Stimulated activated naive B cell treated with anti-CD40 and anti-IgM and Interleukin-4, amounts not matched to agents 10 μg/mL and 1 μg/mL and 100 μg/mL, for 72 hours (primary cell): Measurements from ENCODE around the gene NLGN1.

Source experiments
- ATAC-seq, 2 donors: fragments of 150-1000 bp; cut with Tn5 transposase; replicated peaks; 2 replicates each; pipeline ENCODE4 v1.10.0; 2021; ENCODE audit warnings: moderate library complexity in 1 of 2
- DNase-seq: peaks from one replicate; pipeline ENCODE4 v3.0.0; 2021
- H3K27ac Mint-ChIP-seq: one replicate; pipeline ENCODE4 v1.8.0; 2022; ENCODE audit warnings: mild to moderate bottlenecking, mixed read lengths
- H3K27me3 Mint-ChIP-seq, 2 donors: one replicate each; pipeline ENCODE4 v1.8.0; 2022; ENCODE audit warnings: mixed read lengths in 2 of 2
- H3K36me3 Mint-ChIP-seq, 2 donors: one replicate each; pipeline ENCODE4 v1.8.0; 2022; ENCODE audit warnings: mixed read lengths in 2 of 2, mild to moderate bottlenecking in 1 of 2
- H3K4me1 Mint-ChIP-seq, 2 donors: one replicate each; pipeline ENCODE4 v1.8.0; 2022; ENCODE audit warnings: mixed read lengths in 2 of 2, mild to moderate bottlenecking in 1 of 2
- H3K4me3 Mint-ChIP-seq, 2 donors: one replicate each; pipeline ENCODE4 v1.8.0; 2022; ENCODE audit warnings: mild to moderate bottlenecking in 2 of 2, mixed read lengths in 2 of 2, moderate library complexity in 1 of 2
- H3K9me3 Mint-ChIP-seq, 2 donors: one replicate each; pipeline ENCODE4 v1.8.0; 2022; ENCODE audit warnings: mixed read lengths in 2 of 2, mild to moderate bottlenecking in 1 of 2

NLGN1 gene

GRCh38 chr3:173778251-173778650 is 380.7 kb downstream of the NLGN1 start:
- Mint-ChIP-seq H3K27ac (no peak overlapping the region), H3K9me3 (peaks cover 0 to 1% of the 10 kb centered on the region in 2 donors), H3K27me3 (no peaks in the 10 kb centered on the region), H3K4me3 (no peak overlapping the region), H3K36me3 (no peaks in the 10 kb centered on the region), H3K4me1 (no peaks in the 10 kb centered on the region)
- DNase-seq: no peak
- no peak for ATAC-seq

- no peaks in the 10 kb centered on the region for H3K36me3 Mint-ChIP-seq
- ATAC-seq (no peak), DNase-seq (no peak)
- no peaks in the 10 kb centered on the region for H3K4me1 Mint-ChIP-seq
- H3K27ac Mint-ChIP-seq: no peak overlapping the region
- H3K9me3 Mint-ChIP-seq: peaks cover 0 to 1% of the 10 kb centered on the region in 2 donors
- H3K4me3 Mint-ChIP-seq: no peak overlapping the region
- H3K27me3 Mint-ChIP-seq: no peaks in the 10 kb centered on the region
These were observed 382.5 kb downstream of the NLGN1 start for GRCh38 chr3:173780067-173780466.

GRCh38 chr3:173785004-173785403 is 387.5 kb downstream of the NLGN1 start:
- Mint-ChIP-seq H3K4me1 (no peaks in the 10 kb centered on the region), H3K9me3 (no peaks in the 10 kb centered on the region), H3K36me3 (no peaks in the 10 kb centered on the region), H3K4me3 (no peak overlapping the region), H3K27ac (no peak overlapping the region), H3K27me3 (no peaks in the 10 kb centered on the region)
- DNase-seq (no peak), ATAC-seq (no peak)

- no peak overlapping the region for H3K4me3 Mint-ChIP-seq
- H3K36me3 Mint-ChIP-seq: no peaks in the 10 kb centered on the region
- H3K4me1 Mint-ChIP-seq: no peaks in the 10 kb centered on the region
- no peak for DNase-seq
- peak in 1 of 2 donors; percentile 29 for ATAC-seq
- no peak overlapping the region for H3K27ac Mint-ChIP-seq
- H3K9me3 Mint-ChIP-seq: no peaks in the 10 kb centered on the region
- H3K27me3 Mint-ChIP-seq: no peaks in the 10 kb centered on the region
These were observed 392.1 kb downstream of the NLGN1 start for GRCh38 chr3:173789530-173790162.

GRCh38 chr3:173793963-173794362 is 396.4 kb downstream of the NLGN1 start:
- ATAC-seq: no peak
- Mint-ChIP-seq H3K27me3 (no peaks in the 10 kb centered on the region), H3K4me3 (no peak overlapping the region), H3K4me1 (no peaks in the 10 kb centered on the region), H3K9me3 (peaks cover 0 to 2% of the 10 kb centered on the region in 2 donors), H3K27ac (no peak overlapping the region), H3K36me3 (no peaks in the 10 kb centered on the region)
- DNase-seq: no peak

- Mint-ChIP-seq H3K4me1 (no peaks in the 10 kb centered on the region), H3K36me3 (no peaks in the 10 kb centered on the region), H3K4me3 (no peak overlapping the region), H3K27ac (no peak overlapping the region), H3K27me3 (no peaks in the 10 kb centered on the region), H3K9me3 (peaks cover 0 to 2% of the 10 kb centered on the region in 2 donors)
- DNase-seq (no peak), ATAC-seq (no peak)
These were observed 398.9 kb downstream of the NLGN1 start for GRCh38 chr3:173796405-173796804.

- Mint-ChIP-seq H3K36me3 (no peaks in the 10 kb centered on the region), H3K4me1 (no peaks in the 10 kb centered on the region), H3K4me3 (no peak overlapping the region), H3K27me3 (no peaks in the 10 kb centered on the region), H3K9me3 (peaks cover 0 to 2% of the 10 kb centered on the region in 2 donors), H3K27ac (no peak overlapping the region)
- DNase-seq (no peak), ATAC-seq (no peak)
These were observed 399.3 kb downstream of the NLGN1 start for GRCh38 chr3:173796890-173797289.

- H3K27ac Mint-ChIP-seq: no peak overlapping the region
- ATAC-seq (no peak), DNase-seq (no peak)
- peaks cover 0 to 2% of the 10 kb centered on the region in 2 donors for H3K9me3 Mint-ChIP-seq
- no peak overlapping the region for H3K4me3 Mint-ChIP-seq
- no peaks in the 10 kb centered on the region for H3K27me3 Mint-ChIP-seq
- no peaks in the 10 kb centered on the region for H3K4me1 Mint-ChIP-seq
- no peaks in the 10 kb centered on the region for H3K36me3 Mint-ChIP-seq
These were observed 401.7 kb downstream of the NLGN1 start for GRCh38 chr3:173799060-173799816.

GRCh38 chr3:173800154-173800553 is 402.6 kb downstream of the NLGN1 start:
- H3K9me3 Mint-ChIP-seq: no peaks in the 10 kb centered on the region
- DNase-seq (no peak), ATAC-seq (no peak)
- H3K27me3 Mint-ChIP-seq: no peaks in the 10 kb centered on the region
- no peak overlapping the region for H3K4me3 Mint-ChIP-seq
- no peaks in the 10 kb centered on the region for H3K36me3 Mint-ChIP-seq
- H3K27ac Mint-ChIP-seq: no peak overlapping the region
- no peaks in the 10 kb centered on the region for H3K4me1 Mint-ChIP-seq

GRCh38 chr3:173814809-173815208 is 417.3 kb downstream of the NLGN1 start:
- H3K4me1 Mint-ChIP-seq: no peaks in the 10 kb centered on the region
- no peaks in the 10 kb centered on the region for H3K36me3 Mint-ChIP-seq
- H3K9me3 Mint-ChIP-seq: peaks cover 2 to 7% of the 10 kb centered on the region in 2 donors
- ATAC-seq (no peak), DNase-seq (no peak)
- H3K27me3 Mint-ChIP-seq: no peaks in the 10 kb centered on the region
- H3K4me3 Mint-ChIP-seq: no peak overlapping the region
- no peak overlapping the region for H3K27ac Mint-ChIP-seq

- no peak overlapping the region for H3K27ac Mint-ChIP-seq
- no peak for DNase-seq
These were observed 421.8 kb downstream of the NLGN1 start for GRCh38 chr3:173819368-173819767.

GRCh38 chr3:173823911-173824460 is 426.4 kb downstream of the NLGN1 start:
- H3K27ac Mint-ChIP-seq: no peak overlapping the region
- DNase-seq (no peak), ATAC-seq (no peak)
- no peaks in the 10 kb centered on the region for H3K4me1 Mint-ChIP-seq
- H3K4me3 Mint-ChIP-seq: no peak overlapping the region
- H3K9me3 Mint-ChIP-seq: peaks cover 0 to 4% of the 10 kb centered on the region in 2 donors
- H3K27me3 Mint-ChIP-seq: no peaks in the 10 kb centered on the region
- no peaks in the 10 kb centered on the region for H3K36me3 Mint-ChIP-seq

More at GRCh38 chr3:173819368-173819767, 421.8 kb downstream of the NLGN1 start:
- no peaks in the 10 kb centered on the region for H3K36me3 Mint-ChIP-seq
- peaks cover 2 to 7% of the 10 kb centered on the region in 2 donors for H3K9me3 Mint-ChIP-seq
- no peaks in the 10 kb centered on the region for H3K4me1 Mint-ChIP-seq
- no peak for ATAC-seq
- no peak overlapping the region for H3K4me3 Mint-ChIP-seq
- H3K27me3 Mint-ChIP-seq: no peaks in the 10 kb centered on the region

- H3K36me3 Mint-ChIP-seq: no peaks in the 10 kb centered on the region
- H3K9me3 Mint-ChIP-seq: no peaks in the 10 kb centered on the region
- DNase-seq: no peak
- no peak overlapping the region for H3K27ac Mint-ChIP-seq
- H3K4me1 Mint-ChIP-seq: no peaks in the 10 kb centered on the region
- H3K4me3 Mint-ChIP-seq: no peak overlapping the region
- no peak for ATAC-seq
- H3K27me3 Mint-ChIP-seq: no peaks in the 10 kb centered on the region
These were observed 428.2 kb downstream of the NLGN1 start for GRCh38 chr3:173825730-173826129.

- no peak for ATAC-seq
- H3K36me3 Mint-ChIP-seq: no peaks in the 10 kb centered on the region
- H3K4me3 Mint-ChIP-seq: no peak overlapping the region
- no peak for DNase-seq
- H3K27me3 Mint-ChIP-seq: no peaks in the 10 kb centered on the region
- no peaks in the 10 kb centered on the region for H3K9me3 Mint-ChIP-seq
- H3K4me1 Mint-ChIP-seq: no peaks in the 10 kb centered on the region
- H3K27ac Mint-ChIP-seq: no peak overlapping the region
These were observed 428.9 kb downstream of the NLGN1 start for GRCh38 chr3:173826416-173826815.
